SK-N-SH (cell line): ENCODE results near the gene HHAT. TPM values are rescaled to one million over a fixed set of nuclear protein-coding genes. Genes with fewer than 3 reads are reported as not detected.

ENCODE experiments used
- CTCF ChIA-PET: fragments of 300-600, 350-600 bp; formaldehyde crosslinking; extraction: SDS; loops from one replicate; lab custom pipeline; 2021; lab: Yijun Ruan, JAX
- POLR2A ChIA-PET: fragments of 350-600 bp; sonication (Branson Sonifier 250); formaldehyde crosslinking; extraction: SDS; loops from one replicate; lab custom pipeline; 2020; ENCODE audit warnings: antibody characterized with exemption, inconsistent platforms; lab: Yijun Ruan, JAX
- DNase-seq: peaks from one replicate; pipeline ENCODE4 v3.0.0; 2012
- H2AFZ ChIP-seq: fragments of 200-600 bp; sonication (generic); 2 replicates; pipeline ENCODE4 v1.8.1; 2016; ENCODE audit warnings: antibody characterized with exemption, mild to moderate bottlenecking, low read depth
- H3F3A ChIP-seq: fragments of 200-600 bp; sonication (generic); replicated peaks from 2 replicates; pipeline ENCODE3; 2016; ENCODE audit warnings: antibody characterized with exemption, mild to moderate bottlenecking; ENCODE audit not compliant: insufficient read depth
- H3K27ac ChIP-seq, 2 experiments: fragments of 200-500 bp in 1 of 2; fragments of 200-600 bp in 1 of 2; sonication (Bioruptor generic) in 1 of 2; sonication (generic), shearing (Covaris generic) in 1 of 2; 2 replicates each; pipeline versions ENCODE4 v1.5.1 to v1.6.1; 2014 to 2016; ENCODE audit warnings: low read depth in 2 of 2, inconsistent platforms in 1 of 2, low read length in 1 of 2, mild to moderate bottlenecking in 1 of 2, mixed read lengths in 1 of 2
- H3K27me3 ChIP-seq: fragments of 200-600 bp; sonication (generic), shearing (Covaris generic); 2 replicates; pipeline ENCODE4 v1.6.1; 2016; ENCODE audit warnings: mixed run types; ENCODE audit not compliant: insufficient read depth
- H3K36me3 ChIP-seq, 2 experiments: fragments of 200-500 bp in 1 of 2; fragments of 200-600 bp in 1 of 2; sonication (Bioruptor generic) in 1 of 2; sonication (generic) in 1 of 2; replicated peaks in 1 of 2; 2 replicates each; pipeline versions ENCODE3 to v1.5.1; 2014 to 2016; ENCODE audit warnings: low read length in 1 of 2, mild to moderate bottlenecking in 1 of 2; ENCODE audit not compliant: insufficient read depth in 2 of 2, control insufficient read depth in 1 of 2
- H3K4me1 ChIP-seq, 2 experiments: fragments of 200-500 bp in 1 of 2; fragments of 200-600 bp in 1 of 2; sonication (Bioruptor generic) in 1 of 2; sonication (generic), shearing (Covaris generic) in 1 of 2; 2 replicates each; pipeline versions ENCODE4 v1.5.1 to v1.6.1; 2014 to 2016; ENCODE audit warnings: low read depth in 1 of 2, low read length in 1 of 2, mixed run types in 1 of 2; ENCODE audit not compliant: insufficient read depth in 2 of 2, control insufficient read depth in 1 of 2
- H3K4me2 ChIP-seq: fragments of 200-600 bp; sonication (generic), shearing (Covaris generic); 2 replicates; pipeline ENCODE4 v1.6.1; 2017; ENCODE audit warnings: mixed run types
- H3K4me3 ChIP-seq, 2 experiments: fragments of 200-500 bp in 1 of 2; fragments of 200-600 bp in 1 of 2; sonication (Bioruptor generic) in 1 of 2; sonication (generic), shearing (Covaris generic) in 1 of 2; 2 replicates each; pipeline versions ENCODE4 v1.5.1 to v1.8.1; 2014 to 2016; ENCODE audit warnings: low read depth in 2 of 2, inconsistent platforms in 1 of 2, low read length in 1 of 2, mild to moderate bottlenecking in 1 of 2, mixed read lengths in 1 of 2, moderate library complexity in 1 of 2
- H3K79me2 ChIP-seq: fragments of 200-600 bp; sonication (generic); 2 replicates; pipeline ENCODE4 v1.8.1; 2017; ENCODE audit warnings: mild to moderate bottlenecking; ENCODE audit not compliant: insufficient read depth
- H3K9ac ChIP-seq: fragments of 200-600 bp; sonication (generic); 2 replicates; pipeline ENCODE4 v1.6.1; 2017; ENCODE audit warnings: mixed run types
- H3K9me2 ChIP-seq: fragments of 200-600 bp; sonication (generic); 2 replicates; pipeline ENCODE4 v1.6.1; 2017; ENCODE audit warnings: mixed run types
- H3K9me3 ChIP-seq: fragments of 200-600 bp; sonication (generic); 2 replicates; pipeline ENCODE4 v1.6.1; 2017; ENCODE audit warnings: mixed run types, mild to moderate bottlenecking, moderate library complexity
- H4K20me1 ChIP-seq: fragments of 200-600 bp; sonication (generic); 2 replicates; pipeline ENCODE4 v1.6.1; 2017; ENCODE audit warnings: mild to moderate bottlenecking, mixed run types; ENCODE audit not compliant: insufficient read depth
- CHD2 ChIP-seq: fragments of 150-350 bp; IDR thresholded peaks from 2 replicates; pipeline ENCODE4 v1.6.1; 2018; ENCODE audit warnings: low read length; ENCODE audit not compliant: partially characterized antibody
- ELF1 ChIP-seq: IDR thresholded peaks from 2 replicates; pipeline ENCODE4 v1.4.0; 2012
- EP300 ChIP-seq, 2 experiments: IDR thresholded peaks; 2 replicates each; pipeline versions ENCODE4 v1.4.0 to v1.6.1; 2012; ENCODE audit warnings: borderline replicate concordance in 1 of 2, low read depth in 1 of 2, low read length in 1 of 2
- EZH2phosphoT487 ChIP-seq: fragments of 200-600 bp; sonication (generic); IDR thresholded peaks from 2 replicates; pipeline ENCODE4 v1.6.1; 2017; ENCODE audit warnings: low read depth, mixed run types, mild to moderate bottlenecking, antibody characterized with exemption, moderate library complexity, borderline replicate concordance
- FOSL2 ChIP-seq: IDR thresholded peaks from 2 replicates; pipeline ENCODE4 v1.4.0; 2012; ENCODE audit warnings: low read depth, mild to moderate bottlenecking, moderate library complexity, borderline replicate concordance
- JUND ChIP-seq: IDR thresholded peaks from 2 replicates; pipeline ENCODE4 v1.4.0; 2012
- MXI1 ChIP-seq: IDR thresholded peaks from 2 replicates; pipeline ENCODE4 v1.6.1; 2012; ENCODE audit warnings: mild to moderate bottlenecking, low read depth, low read length, improper control_type of control experiment
- NFIC ChIP-seq: IDR thresholded peaks from 2 replicates; pipeline ENCODE4 v1.4.0; 2012; ENCODE audit warnings: borderline replicate concordance
- POLR2AphosphoS5 ChIP-seq: IDR thresholded peaks from 2 replicates; pipeline ENCODE4 v1.6.1; 2012; ENCODE audit warnings: low read depth, low read length
- RAD21 ChIP-seq: IDR thresholded peaks from 2 replicates; pipeline ENCODE4 v1.6.1; 2012; ENCODE audit warnings: mild to moderate bottlenecking, low read length
- RFX5 ChIP-seq: IDR thresholded peaks from 2 replicates; pipeline ENCODE4 v1.6.1; 2012; ENCODE audit warnings: mild to moderate bottlenecking, improper control_type of control experiment, low read length
- TAF1 ChIP-seq: IDR thresholded peaks from 2 replicates; pipeline ENCODE4 v1.6.1; 2012; ENCODE audit warnings: low read depth, mild to moderate bottlenecking, low read length, moderate library complexity, borderline replicate concordance
- TCF12 ChIP-seq: IDR thresholded peaks from 2 replicates; pipeline ENCODE4 v1.4.0; 2012
- YY1 ChIP-seq: IDR thresholded peaks from 2 replicates; pipeline ENCODE4 v1.4.0; 2012; ENCODE audit warnings: low read depth, mild to moderate bottlenecking
- WGBS: methylation state at CpG from one replicate; pipeline ENCODE4 v1.1.6; 2017; ENCODE audit warnings: low lambda C conversion rate; 5-methylcytosine and 5-hydroxymethylcytosine counted together
- polyA plus RNA-seq, 3 experiments: library from polyadenylated mRNA; depleted of rRNA; stranded (reverse); fragments of >200 nt; gene quantifications; 2 replicates each; pipeline ENCODE4 v1.2.3, GENCODE V29; 2012
- TF ChIP-seq, protein P1 (sequence below): fragments of 150-350 bp; IDR thresholded peaks from 2 replicates; pipeline ENCODE4 v1.6.1; 2017; ENCODE audit warnings: antibody characterized with exemption, low read length, low read depth, borderline replicate concordance
- TF ChIP-seq, protein P2 (sequence below): IDR thresholded peaks from 2 replicates; pipeline ENCODE4 v1.4.0; 2012; ENCODE audit warnings: low read depth
- TF ChIP-seq, protein P3 (sequence below): fragments of 200-600 bp; sonication (generic); IDR thresholded peaks from 2 replicates; pipeline ENCODE4 v1.6.1; 2017; ENCODE audit warnings: antibody characterized with exemption, mild to moderate bottlenecking, moderate library complexity

The HHAT gene
- polyA plus RNA-seq, 1 of the 3 experiments (the other 2 are of a cell fraction): 8.1 TPM

DNA sequence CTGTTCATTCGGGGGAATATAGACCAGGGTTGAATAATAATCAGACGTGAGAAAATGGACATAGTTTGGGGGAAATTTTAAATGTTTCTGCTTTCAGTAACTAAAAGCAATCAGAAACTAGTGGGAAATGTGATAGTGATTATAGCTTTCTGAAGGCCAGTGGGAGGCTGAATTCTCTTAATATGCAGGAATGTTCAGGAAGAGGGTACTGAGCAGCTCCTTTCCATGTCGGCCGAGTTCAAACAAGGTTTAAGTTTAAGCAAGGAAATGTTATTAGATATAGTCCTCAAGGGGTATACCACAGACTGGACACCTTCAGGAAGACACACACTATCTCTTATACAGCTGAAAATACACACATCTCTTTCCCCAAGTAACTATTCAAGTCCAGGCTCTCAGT, 105.5 kb downstream of the HHAT start:
- no peak for DNase-seq
- Histone ChIP-seq H3K27ac (no peak overlapping the region), H2AFZ (no peak overlapping the region), H3K9me2 (no peaks in the 10 kb centered on the region), H3K79me2 (no peaks in the 10 kb centered on the region), H3K36me3 (no peaks in the 10 kb centered on the region), H3K4me2 (no peak overlapping the region), H3K27me3 (no peaks in the 10 kb centered on the region), H3K9ac (no peak overlapping the region), H4K20me1 (no peaks in the 10 kb centered on the region), H3F3A (peaks cover 8% of the 10 kb centered on the region)
- ChIA-PET POLR2A (no interaction called here), CTCF (interaction anchor here (1.5 kb wide), 1 partner anchor 700 kb away, joined by 9 read pairs; the partner anchor contains the start of gene KCNH1)
- no peak for TF ChIP-seq TCF12
- no peak for TF ChIP-seq POLR2AphosphoS5
- TF ChIP-seq, all 33 proteins: peak for 0
- 98% methylated on average over 4 of the region's 4 CpGs for WGBS
- Histone ChIP-seq H3K9me3 (no peaks in the 10 kb centered on the region), H3K4me1 (peaks cover 5 to 8% of the 10 kb centered on the region in 2 experiments; a peak in 3 of 4 replicates), H3K4me3 (no peak overlapping the region)

DNA sequence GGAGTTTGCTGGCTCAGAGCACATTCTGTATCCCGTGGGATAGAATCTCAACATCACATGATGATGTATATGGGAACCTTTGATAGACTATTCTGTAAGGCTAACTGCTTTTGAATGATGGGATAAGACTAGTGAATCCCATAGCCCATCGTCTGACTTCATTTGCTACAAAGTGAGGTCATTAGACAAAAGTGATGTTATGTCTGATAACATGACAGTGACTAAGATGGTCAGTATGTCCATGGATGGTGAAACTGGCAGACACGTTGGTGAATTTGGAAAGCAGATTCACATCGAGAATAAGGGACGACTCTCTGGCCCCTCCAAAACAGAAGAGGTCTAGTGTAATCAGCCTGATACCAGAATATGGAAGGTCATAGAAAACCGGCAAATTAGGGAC, 108.4 kb downstream of the HHAT start:
- H3K36me3 ChIP-seq: no peaks in the 10 kb centered on the region
- DNase-seq: no peak
- no peaks in the 10 kb centered on the region for H3K9me2 ChIP-seq
- H3F3A ChIP-seq: peaks cover 16% of the 10 kb centered on the region
- H3K79me2 ChIP-seq: no peaks in the 10 kb centered on the region
- no peak overlapping the region for H3K4me2 ChIP-seq
- no peak overlapping the region for H3K4me3 ChIP-seq
- no peak overlapping the region for H2AFZ ChIP-seq
- WGBS: 86% methylated on average over 6 of the region's 6 CpGs
- no peaks in the 10 kb centered on the region for H3K9me3 ChIP-seq
- peaks cover 13 to 19% of the 10 kb centered on the region in 2 experiments; a peak in 3 of 4 replicates for H3K4me1 ChIP-seq
- no peaks in the 10 kb centered on the region for H4K20me1 ChIP-seq
- POLR2A ChIA-PET: no interaction called here
- no peak overlapping the region for H3K27ac ChIP-seq
- no peak overlapping the region for H3K9ac ChIP-seq
- CTCF ChIA-PET: interaction anchor here (4.5 kb wide), 1 partner anchor 697 kb away, joined by 22 read pairs; the partner anchor contains the start of gene KCNH1
- no peaks in the 10 kb centered on the region for H3K27me3 ChIP-seq
- TF ChIP-seq ELF1: no peak
- no peak for TF ChIP-seq TCF12
- no peak for TF ChIP-seq YY1
- TF ChIP-seq, protein P1, sequence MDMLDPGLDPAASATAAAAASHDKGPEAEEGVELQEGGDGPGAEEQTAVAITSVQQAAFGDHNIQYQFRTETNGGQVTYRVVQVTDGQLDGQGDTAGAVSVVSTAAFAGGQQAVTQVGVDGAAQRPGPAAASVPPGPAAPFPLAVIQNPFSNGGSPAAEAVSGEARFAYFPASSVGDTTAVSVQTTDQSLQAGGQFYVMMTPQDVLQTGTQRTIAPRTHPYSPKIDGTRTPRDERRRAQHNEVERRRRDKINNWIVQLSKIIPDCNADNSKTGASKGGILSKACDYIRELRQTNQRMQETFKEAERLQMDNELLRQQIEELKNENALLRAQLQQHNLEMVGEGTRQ: no peak
- no peak for TF ChIP-seq MXI1
- no peak for TF ChIP-seq TAF1
- TF ChIP-seq JUND: no peak
- TF ChIP-seq FOSL2: no peak
- no peak for TF ChIP-seq EZH2phosphoT487
- TF ChIP-seq CHD2: no peak
- no peak for TF ChIP-seq NFIC
- TF ChIP-seq, protein P2, sequence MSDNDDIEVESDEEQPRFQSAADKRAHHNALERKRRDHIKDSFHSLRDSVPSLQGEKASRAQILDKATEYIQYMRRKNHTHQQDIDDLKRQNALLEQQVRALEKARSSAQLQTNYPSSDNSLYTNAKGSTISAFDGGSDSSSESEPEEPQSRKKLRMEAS: no peak
- no peak for TF ChIP-seq EP300 (IDR thresholded peaks at IDR 0.05; ENCODE audit: borderline replicate concordance in 1 of 2, low read depth in 1 of 2, low read length in 1 of 2)
- TF ChIP-seq, protein P3, sequence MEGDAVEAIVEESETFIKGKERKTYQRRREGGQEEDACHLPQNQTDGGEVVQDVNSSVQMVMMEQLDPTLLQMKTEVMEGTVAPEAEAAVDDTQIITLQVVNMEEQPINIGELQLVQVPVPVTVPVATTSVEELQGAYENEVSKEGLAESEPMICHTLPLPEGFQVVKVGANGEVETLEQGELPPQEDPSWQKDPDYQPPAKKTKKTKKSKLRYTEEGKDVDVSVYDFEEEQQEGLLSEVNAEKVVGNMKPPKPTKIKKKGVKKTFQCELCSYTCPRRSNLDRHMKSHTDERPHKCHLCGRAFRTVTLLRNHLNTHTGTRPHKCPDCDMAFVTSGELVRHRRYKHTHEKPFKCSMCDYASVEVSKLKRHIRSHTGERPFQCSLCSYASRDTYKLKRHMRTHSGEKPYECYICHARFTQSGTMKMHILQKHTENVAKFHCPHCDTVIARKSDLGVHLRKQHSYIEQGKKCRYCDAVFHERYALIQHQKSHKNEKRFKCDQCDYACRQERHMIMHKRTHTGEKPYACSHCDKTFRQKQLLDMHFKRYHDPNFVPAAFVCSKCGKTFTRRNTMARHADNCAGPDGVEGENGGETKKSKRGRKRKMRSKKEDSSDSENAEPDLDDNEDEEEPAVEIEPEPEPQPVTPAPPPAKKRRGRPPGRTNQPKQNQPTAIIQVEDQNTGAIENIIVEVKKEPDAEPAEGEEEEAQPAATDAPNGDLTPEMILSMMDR: no peak
- no peak for TF ChIP-seq RFX5
- TF ChIP-seq RAD21: no peak
